SU-DHL-6 (cell line): ENCODE results near the gene UBC.

ENCODE experiments used
- H2AFZ ChIP-seq: fragments of 200-600 bp; sonication (generic); 2 replicates; pipeline ENCODE4 v1.6.1; 2014; ENCODE audit warnings: low read depth, mild to moderate bottlenecking, moderate library complexity, mixed read lengths, antibody characterized with exemption, low read length; ENCODE audit not compliant: severe bottlenecking
- H3F3A ChIP-seq: fragments of 200-600 bp; shearing (Covaris generic); 2 replicates; pipeline ENCODE4 v1.6.0; 2016; ENCODE audit warnings: antibody characterized with exemption, mild to moderate bottlenecking; ENCODE audit not compliant: insufficient read depth
- H3K27ac ChIP-seq: fragments of 200-600 bp; sonication (generic); 2 replicates; pipeline ENCODE4 v1.5.1; 2016; ENCODE audit warnings: low read depth, mild to moderate bottlenecking, low read length, moderate library complexity, mixed read lengths
- H3K27me3 ChIP-seq: fragments of 200-600 bp; sonication (generic), shearing (Covaris generic); 2 replicates; pipeline ENCODE4 v1.6.0; 2014; ENCODE audit warnings: mild to moderate bottlenecking, low read length
- H3K36me3 ChIP-seq: fragments of 200-600 bp; sonication (generic); 2 replicates; pipeline ENCODE4 v1.6.1; 2014; ENCODE audit warnings: mild to moderate bottlenecking, low read length, mixed read lengths
- H3K4me2 ChIP-seq: fragments of 300-600, 200-600 bp; shearing (Covaris generic), sonication (generic); 2 replicates; pipeline ENCODE4 v1.6.0; 2014; ENCODE audit warnings: low read length, low read depth, mild to moderate bottlenecking; ENCODE audit not compliant: poor library complexity, severe bottlenecking
- H3K4me3 ChIP-seq: fragments of 200-600 bp; sonication (generic); 2 replicates; pipeline ENCODE4 v1.5.1; 2014; ENCODE audit warnings: antibody characterized with exemption, low read length, mild to moderate bottlenecking, mixed read lengths; ENCODE audit not compliant: insufficient read depth, poor library complexity, severe bottlenecking
- H3K79me2 ChIP-seq: fragments of 200-600 bp; sonication (generic); 2 replicates; pipeline ENCODE4 v1.6.1; 2014; ENCODE audit warnings: mild to moderate bottlenecking, low read length, moderate library complexity; ENCODE audit not compliant: insufficient read depth
- H3K9ac ChIP-seq: fragments of 200-600 bp; sonication (generic); 2 replicates; pipeline ENCODE4 v1.7.0; 2014; ENCODE audit warnings: mild to moderate bottlenecking, low read length
- H3K9me2 ChIP-seq: fragments of 200-600 bp; sonication (generic); replicated peaks from 2 replicates; pipeline ENCODE4 v1.6.1; 2014; ENCODE audit warnings: low read length; ENCODE audit not compliant: insufficient read depth
- H3K9me3 ChIP-seq: fragments of 200-600 bp; sonication (generic); 2 replicates; pipeline ENCODE4 v1.6.1; 2014; ENCODE audit warnings: low read length, mixed read lengths; ENCODE audit not compliant: insufficient read depth
- H4K20me1 ChIP-seq: fragments of 200-600 bp; sonication (generic); 2 replicates; pipeline ENCODE4 v1.6.1; 2014; ENCODE audit warnings: low read depth, mild to moderate bottlenecking, antibody characterized with exemption, low read length, moderate library complexity, mixed read lengths
- EZH2phosphoT487 ChIP-seq: fragments of 200-600 bp; sonication (generic), shearing (Covaris generic); conservative IDR thresholded peaks from 2 replicates; pipeline ENCODE4 v1.6.1; 2018; ENCODE audit warnings: mild to moderate bottlenecking, antibody characterized with exemption, low read length, moderate library complexity, mixed read lengths
- TF ChIP-seq, protein P1 (sequence below): fragments of 200-600 bp; sonication (generic); IDR thresholded peaks from one replicate; pipeline ENCODE4 v1.5.1; 2017; ENCODE audit warnings: antibody characterized with exemption, mild to moderate bottlenecking, low read length, moderate library complexity; ENCODE audit not compliant: insufficient read depth, poor library complexity, severe bottlenecking

The UBC gene

DNA sequence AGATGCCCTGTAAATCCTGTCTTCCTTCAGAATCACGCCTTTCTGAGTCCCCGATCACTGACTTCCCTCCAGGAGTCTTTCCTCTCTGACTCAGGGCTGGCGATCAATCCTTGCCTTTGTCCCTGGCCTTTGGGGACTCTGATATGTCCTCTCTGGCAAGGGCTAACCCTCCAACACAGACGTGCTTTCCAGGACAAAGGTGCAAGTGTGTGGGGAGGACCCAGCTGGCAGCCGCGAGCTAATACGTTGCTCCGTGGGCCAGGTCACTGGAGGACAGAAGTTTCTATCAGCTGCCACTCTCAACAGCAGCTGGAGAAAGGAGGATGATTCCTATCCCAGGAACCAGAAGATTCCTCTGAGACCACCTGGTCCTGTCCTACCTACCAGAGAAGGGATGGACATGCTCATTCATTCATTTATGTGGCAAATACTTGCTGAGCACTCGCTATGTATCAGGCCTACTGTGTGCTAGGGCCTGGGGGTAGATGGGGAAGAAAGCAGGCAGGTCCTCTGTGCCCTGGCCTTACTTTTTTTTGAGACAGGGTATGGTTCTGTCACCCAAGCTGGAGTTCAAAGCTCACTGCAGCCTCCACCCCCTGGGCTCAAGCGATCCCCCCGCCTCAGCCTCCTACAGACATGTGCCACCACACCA is 42.3 kb downstream of the UBC start:
- Histone ChIP-seq H3K27ac (no peak overlapping the region), H3F3A (no peaks in the 10 kb centered on the region), H3K4me2 (no peak overlapping the region), H3K9me3 (no peaks in the 10 kb centered on the region), H3K9ac (no peak overlapping the region), H3K36me3 (no peaks in the 10 kb centered on the region), H3K27me3 (no peaks in the 10 kb centered on the region), H3K4me3 (no peak overlapping the region), H3K9me2 (no peaks in the 10 kb centered on the region), H4K20me1 (no peaks in the 10 kb centered on the region), H2AFZ (no peak overlapping the region), H3K79me2 (no peaks in the 10 kb centered on the region)
- no peak for TF ChIP-seq EZH2phosphoT487
- TF ChIP-seq, protein P1, sequence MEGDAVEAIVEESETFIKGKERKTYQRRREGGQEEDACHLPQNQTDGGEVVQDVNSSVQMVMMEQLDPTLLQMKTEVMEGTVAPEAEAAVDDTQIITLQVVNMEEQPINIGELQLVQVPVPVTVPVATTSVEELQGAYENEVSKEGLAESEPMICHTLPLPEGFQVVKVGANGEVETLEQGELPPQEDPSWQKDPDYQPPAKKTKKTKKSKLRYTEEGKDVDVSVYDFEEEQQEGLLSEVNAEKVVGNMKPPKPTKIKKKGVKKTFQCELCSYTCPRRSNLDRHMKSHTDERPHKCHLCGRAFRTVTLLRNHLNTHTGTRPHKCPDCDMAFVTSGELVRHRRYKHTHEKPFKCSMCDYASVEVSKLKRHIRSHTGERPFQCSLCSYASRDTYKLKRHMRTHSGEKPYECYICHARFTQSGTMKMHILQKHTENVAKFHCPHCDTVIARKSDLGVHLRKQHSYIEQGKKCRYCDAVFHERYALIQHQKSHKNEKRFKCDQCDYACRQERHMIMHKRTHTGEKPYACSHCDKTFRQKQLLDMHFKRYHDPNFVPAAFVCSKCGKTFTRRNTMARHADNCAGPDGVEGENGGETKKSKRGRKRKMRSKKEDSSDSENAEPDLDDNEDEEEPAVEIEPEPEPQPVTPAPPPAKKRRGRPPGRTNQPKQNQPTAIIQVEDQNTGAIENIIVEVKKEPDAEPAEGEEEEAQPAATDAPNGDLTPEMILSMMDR, result no peak

DNA sequence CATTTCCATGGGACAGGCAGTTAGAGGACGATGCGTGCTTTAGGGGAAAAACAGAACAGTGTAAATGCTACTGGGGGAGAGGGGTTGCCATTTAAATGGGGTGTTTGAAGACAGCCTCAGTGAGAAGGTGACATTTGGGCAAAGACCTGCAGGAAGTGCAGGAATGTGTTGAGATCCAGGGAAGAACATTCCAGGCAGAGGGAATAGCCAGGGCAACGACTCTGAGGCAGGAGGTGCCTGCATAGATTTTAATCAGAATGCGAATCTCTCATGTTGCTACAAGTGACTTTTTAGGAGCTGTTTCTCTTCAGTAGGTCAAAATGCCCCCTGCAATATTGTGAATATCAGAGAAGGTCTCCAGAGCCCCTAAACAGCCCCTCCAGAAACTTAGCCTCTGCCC is 43.2 kb downstream of the UBC start:
- Histone ChIP-seq H3K27ac (no peak overlapping the region), H3K4me2 (no peak overlapping the region), H3K9me3 (no peaks in the 10 kb centered on the region), H3K4me3 (no peak overlapping the region), H4K20me1 (no peaks in the 10 kb centered on the region), H3K9me2 (no peaks in the 10 kb centered on the region), H3K9ac (no peak overlapping the region), H3K36me3 (no peaks in the 10 kb centered on the region), H3K27me3 (no peaks in the 10 kb centered on the region), H3F3A (no peaks in the 10 kb centered on the region), H3K79me2 (no peaks in the 10 kb centered on the region), H2AFZ (no peak overlapping the region)
- TF ChIP-seq, protein P1, result no peak
- TF ChIP-seq EZH2phosphoT487, result no peak

DNA sequence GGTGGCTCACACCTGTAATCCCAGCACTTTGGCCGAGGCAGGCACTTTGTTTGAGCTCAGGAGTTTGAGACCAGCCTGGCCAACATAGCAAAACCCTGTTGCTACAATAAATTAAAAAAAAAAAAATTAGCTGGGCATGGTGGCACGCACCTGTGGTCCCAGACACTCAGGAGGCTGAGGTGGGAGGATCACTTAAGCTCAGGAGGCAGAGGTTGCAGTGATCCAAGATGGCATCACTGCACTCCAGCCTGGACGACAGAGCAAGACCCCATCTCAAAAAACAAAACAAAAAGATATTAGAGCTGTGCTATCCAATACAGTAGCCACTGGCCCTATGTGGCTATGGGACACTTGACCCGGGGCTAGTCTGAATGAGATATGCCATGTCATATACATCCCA is 43.9 kb downstream of the UBC start:
- Histone ChIP-seq H3K79me2 (no peaks in the 10 kb centered on the region), H3K36me3 (no peaks in the 10 kb centered on the region), H3K27ac (no peak overlapping the region), H3K4me3 (no peak overlapping the region), H3K9ac (no peak overlapping the region), H2AFZ (no peak overlapping the region), H3K9me2 (no peaks in the 10 kb centered on the region), H3K4me2 (no peak overlapping the region), H3K27me3 (no peaks in the 10 kb centered on the region), H4K20me1 (no peaks in the 10 kb centered on the region), H3F3A (no peaks in the 10 kb centered on the region), H3K9me3 (no peaks in the 10 kb centered on the region)
- TF ChIP-seq, protein P1, result no peak
- no peak for TF ChIP-seq EZH2phosphoT487
